Stimulated activated CD8-positive, alpha-beta memory T cell treated with anti-CD3 and anti-CD28 coated beads, Interleukin-7, amount 100 ng/mL, for 48 hours (primary cell): ENCODE results near the gene CD33.
"Not testable (repeated sequence)": the region's sequence is repeated elsewhere in the genome, so short reads cannot be mapped to it uniquely, and the experiment has no call there.

ENCODE experiments used
- DNase-seq, 2 donors: peaks; one replicate each; pipeline ENCODE4 v3.0.0-alpha.2; 2020; ENCODE audit warnings: low read depth in 1 of 2; ENCODE audit errors: extremely low read depth in 1 of 2

Gene CD33

GRCh38 chr19:51210191-51210784, 14.6 kb upstream of the CD33 start:
- DNase-seq = no peak

GRCh38 chr19:51210874-51211361, 14.0 kb upstream of the CD33 start:
- DNase-seq = not testable (repeated sequence)

- no peak for DNase-seq
Observed at GRCh38 chr19:51211833-51212232, 13.0 kb upstream of the CD33 start.

DNA sequence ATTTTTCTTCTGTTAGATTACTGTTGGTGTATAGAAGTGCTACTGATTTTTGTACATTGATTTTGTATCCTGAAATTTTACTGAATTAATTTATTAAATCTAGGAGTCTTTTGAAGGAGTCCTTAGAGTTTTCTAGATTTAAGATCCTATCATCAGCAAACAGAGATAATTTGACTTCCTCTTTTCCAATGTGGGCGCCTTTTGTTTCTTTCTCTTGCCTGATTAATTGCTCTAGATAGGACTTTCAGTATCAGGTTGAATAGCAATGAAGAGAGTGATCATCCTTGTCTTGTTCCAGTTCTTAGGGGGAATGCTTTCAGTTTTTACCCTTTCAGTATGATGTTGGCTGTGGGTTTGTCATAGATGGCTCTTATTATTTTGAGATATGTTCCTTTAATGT, 5.6 kb upstream of the CD33 start:
- no peak for DNase-seq

DNA sequence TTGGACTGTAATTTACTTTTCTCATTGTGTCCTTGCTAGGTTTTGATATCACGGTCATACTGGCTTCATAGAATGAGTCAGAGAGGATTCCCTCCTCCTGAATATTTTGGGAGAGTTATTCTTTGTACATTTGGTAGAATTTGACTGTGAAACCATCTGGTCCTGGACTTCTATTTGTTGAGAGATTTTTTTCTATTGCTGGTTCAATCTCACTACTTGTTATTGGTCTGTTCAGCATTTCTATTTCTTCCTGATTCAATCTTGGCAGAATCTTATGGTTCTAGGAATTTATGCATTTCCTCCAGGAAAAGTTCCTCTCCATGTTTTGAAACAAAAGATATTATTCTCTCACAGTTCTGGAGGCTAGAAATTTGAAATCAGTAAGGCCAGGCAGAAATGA, 4.9 kb upstream of the CD33 start:
- DNase-seq = no peak

- no peak for DNase-seq
Observed at GRCh38 chr19:51220996-51221395, 3.9 kb upstream of the CD33 start.

- DNase-seq = no peak
Observed at GRCh38 chr19:51224163-51224641, 678 bp upstream of the CD33 start.

DNA sequence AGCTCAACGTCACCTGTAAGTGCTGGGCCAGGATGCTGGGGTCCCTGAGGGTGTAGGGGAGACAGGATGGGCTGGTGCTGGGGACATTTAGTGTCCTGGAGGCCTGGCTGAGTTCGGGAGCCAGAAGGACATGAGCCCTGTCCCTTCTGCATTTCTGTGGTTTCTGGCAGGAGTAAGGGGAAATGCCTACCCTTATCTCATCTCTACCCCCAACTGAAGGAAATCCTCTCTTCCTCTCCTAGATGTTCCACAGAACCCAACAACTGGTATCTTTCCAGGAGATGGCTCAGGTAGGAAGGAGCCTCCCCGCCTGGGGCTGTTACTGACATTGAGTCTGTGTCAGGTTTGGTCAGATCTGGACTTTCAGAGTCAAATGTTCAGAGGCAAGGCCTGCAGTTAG, 1.2 kb downstream of the CD33 start:
- DNase-seq = no peak

- DNase-seq = no peak
Observed at GRCh38 chr19:51227326-51227725, 2.4 kb downstream of the CD33 start.

DNA sequence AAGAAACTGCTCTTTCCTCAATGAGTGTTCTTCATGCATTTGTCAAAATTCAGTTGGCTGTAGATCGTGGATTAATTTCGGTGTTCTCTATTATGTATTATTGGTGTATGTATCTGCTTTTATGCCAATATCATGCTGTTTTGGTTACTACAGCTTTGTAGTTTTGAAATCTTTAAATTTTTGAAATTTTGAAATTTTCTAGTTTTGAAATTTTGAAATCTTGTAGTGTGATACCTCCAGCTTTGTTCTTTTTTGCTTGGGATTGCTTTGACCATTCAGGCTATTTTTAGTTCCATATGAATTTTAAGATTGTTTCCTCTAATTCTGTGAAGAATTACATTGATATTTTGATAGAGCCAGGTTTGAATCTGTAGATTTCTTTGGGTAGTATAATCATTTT, 3.1 kb downstream of the CD33 start:
- DNase-seq = no peak

- no peak for DNase-seq
Observed at GRCh38 chr19:51240866-51241265, 16.0 kb downstream of the CD33 start.

DNA sequence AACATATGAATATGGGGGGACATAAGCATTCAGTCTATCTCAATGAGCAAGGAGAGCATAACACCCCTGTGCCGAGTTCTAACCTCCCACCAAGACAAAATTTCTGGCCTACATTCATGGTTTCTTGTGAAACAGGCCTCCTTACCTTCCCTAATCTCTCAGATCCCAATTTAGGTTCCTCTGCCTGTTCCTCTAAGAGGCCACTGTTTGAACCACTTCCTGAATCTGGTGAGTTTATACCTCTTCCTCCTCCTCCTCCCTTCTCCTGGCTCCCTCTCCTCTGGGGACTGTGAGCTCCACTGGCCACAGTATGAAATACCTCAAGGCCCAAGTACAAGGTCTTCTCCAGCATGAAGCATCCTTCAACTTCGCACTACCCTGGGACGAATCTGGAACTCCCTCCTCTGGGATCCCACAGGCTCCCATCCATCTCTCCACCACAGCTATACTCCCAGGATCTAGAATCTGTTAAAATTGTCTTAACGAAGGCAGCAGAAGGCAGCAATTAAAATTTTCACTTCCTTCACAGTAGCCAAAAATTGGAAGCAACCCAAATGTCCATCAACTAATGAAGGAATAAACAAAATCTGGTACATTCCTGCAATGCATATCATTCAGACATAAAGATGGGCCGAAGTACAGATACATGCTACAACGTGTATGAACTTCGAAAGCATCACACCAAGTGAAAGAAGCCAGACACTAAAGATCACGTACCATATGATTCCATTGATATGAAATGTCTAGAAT, 18.2 kb downstream of the CD33 start:
- no peak for DNase-seq

DNA sequence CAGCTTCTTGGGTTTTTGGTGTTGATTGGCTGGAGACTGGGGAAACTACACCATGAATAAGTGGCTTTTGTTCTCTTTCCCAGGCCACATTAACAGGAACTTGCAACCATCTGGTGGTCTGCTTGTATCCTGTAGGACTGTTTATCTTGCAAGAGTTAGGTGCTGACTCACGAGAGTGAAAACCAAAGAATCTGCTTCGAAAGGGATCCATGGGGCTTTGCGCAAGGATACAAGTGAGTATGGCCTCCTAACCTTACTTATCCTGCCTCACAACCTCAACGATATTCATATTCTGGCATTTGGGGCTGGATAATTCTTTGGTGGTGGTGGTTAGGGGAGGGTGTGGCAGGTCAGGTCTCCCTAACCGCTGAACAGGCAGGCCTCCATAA, 21.3 kb downstream of the CD33 start:
- no peak for DNase-seq

GRCh38 chr19:51247972-51248590, 23.2 kb downstream of the CD33 start:
- DNase-seq = no peak

DNA sequence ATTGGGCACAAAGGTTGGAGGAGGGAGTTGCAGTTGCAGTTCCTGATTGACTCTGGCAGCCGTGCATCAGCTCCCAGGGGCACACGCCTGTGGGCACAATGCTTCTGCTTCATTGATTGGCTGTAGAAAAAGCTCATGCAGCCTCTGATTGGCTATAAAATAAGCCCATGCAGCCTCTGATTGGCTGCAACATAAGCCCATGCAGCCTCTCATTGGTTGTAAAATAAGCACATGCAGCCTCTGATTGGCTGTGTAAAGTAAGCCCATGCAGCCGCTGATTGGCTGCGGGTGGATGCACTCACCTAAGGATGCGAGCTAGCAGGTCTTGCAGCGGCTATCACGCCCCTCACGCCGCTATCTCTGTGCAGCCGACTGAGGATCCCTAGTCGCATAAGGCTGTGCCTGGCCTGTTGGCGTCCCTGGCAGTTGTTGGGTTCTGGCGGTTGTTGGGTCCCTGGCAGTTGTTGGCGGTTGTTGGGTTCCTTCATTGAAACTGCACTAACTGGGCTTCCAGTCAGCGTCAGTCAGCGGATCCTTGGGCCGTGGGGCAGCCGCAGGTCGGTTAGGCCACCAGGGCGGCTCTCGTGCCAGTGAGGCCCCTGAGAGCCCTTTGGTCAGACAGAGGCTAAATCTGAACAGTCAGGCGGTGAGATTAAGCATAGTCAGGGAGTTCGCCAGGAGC, 26.0 kb downstream of the CD33 start, which contains the start of gene SIGLECL1:
SIGLECL1 (plus strand) TSS at position 295 of the 682 bp plus-strand sequence. CDS start 12,993 bp downstream, outside the sequence.
- no peak for DNase-seq

DNA sequence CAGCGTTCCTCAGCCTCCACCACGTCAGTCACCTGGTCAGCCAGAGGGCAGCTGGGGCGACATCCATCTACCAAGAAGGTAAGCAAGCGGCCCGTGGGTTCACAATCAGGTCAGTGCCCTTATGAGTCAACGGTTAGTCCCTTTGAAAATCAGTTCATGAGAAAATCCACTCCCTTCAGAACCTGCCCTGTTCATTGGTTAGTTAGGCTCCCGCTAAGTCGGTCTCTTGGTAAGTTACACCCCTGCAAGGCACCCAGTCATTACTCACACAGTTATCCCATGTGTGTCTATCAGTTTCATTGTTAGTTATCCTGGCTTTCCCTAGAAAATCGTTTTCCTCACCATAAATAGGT, 26.6 kb downstream of the CD33 start:
- DNase-seq = no peak

DNA sequence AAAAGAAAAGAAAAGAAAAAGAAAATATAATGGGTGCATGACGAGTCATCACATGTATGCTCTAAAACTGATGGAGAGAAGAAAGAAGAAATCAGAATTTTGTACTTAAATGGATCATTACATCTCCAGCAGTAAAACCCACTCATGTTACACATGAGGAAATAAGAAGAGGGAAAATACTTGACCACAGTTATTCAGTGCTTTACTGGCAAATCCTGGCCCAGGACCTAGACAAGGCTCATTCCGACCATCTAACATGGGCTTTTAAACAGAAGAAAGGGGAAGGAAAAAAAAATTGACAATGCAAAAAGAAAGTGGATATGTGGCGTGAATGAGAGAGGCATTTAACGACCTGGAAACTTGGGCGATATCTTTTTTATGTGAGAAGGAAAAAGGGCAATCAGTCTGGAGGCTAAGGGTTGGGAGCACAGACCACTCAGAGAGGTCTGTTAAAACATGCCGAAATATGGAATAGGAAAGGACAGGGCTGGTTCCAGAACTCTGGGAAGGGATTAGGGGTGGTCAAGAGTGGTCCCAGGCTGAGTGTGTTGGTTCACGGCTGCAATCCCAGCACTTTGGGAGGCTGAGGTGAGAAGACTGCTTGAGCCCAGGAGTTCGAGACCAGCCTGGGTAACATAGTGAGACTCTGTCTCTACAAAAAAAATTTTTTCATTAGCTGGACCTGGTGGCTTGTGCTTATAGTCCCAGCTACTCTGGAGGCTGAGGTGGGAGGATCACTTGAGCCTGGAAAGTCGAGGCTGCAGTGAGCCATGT, 27.6 kb downstream of the CD33 start:
- no peak for DNase-seq

DNA sequence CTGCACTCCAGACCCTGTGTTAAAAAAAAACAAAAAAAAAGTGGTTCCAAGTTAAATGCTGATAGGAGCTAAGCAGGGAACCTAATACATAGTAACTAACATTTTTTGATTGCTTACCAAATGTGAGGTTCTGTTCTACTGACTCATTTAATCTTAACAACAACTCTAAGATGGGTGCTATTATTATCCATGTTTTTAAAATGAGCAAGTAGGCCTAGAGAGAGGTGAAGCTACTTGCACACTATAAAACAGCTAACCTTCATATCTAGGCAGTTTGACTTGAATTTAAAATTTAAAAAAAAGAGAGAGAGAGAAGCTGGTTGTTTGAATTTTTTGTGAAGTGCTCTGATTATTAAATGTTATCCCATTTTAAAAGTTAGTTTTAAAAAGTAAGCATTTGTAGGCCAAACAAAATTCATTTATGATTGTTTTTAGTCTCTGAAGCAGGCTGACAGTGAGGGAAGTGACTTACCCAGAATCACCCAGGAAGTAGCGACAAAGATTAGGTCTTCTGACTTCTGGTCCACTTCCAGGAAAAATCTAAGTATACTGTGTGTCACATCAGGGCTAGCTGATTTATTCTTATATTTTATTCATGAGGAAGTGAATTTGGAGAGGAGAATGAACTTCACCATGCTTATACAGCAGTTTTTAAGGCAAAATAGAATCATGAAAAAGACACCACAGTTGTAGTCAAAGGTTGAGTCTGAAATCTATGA, 28.4 kb downstream of the CD33 start:
- no peak for DNase-seq

DNA sequence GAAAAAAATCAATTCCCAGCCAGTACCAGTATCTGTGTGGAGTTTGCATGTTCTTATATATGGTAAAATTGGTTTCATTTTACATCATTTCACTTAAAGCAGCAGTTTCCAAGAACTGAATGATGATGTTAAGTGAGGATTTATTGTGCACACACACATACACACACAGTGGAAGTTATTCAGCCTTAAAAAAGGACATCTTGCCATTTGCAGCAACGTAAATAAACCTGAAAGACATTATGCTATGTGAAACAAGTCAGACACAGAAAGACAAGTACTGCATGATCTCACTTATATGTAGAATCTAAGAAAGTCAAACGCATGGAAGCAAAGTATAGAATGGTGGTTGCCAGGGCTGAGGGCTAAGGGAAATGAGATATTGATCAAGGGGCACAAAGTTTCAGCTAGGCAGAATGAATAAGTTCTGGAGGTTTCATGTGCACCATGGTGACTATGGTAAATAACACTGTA, 31.3 kb downstream of the CD33 start:
- no peak for DNase-seq

GRCh38 chr19:51257471-51257870, 32.6 kb downstream of the CD33 start:
- DNase-seq = no peak
